Mesenchymal stem cell (in vitro differentiated cells and primary cell): Measurements from ENCODE around the gene PTPN9.
A peak's percentile ranks its signal among the peaks of the same experiment; 100 is the strongest.

Experiments used
- DNase-seq: peaks from one replicate; pipeline ENCODE4 v3.0.0-alpha.2; 2013
- H2AFZ ChIP-seq: one replicate; pipeline ENCODE4 v1.6.1; 2013; ENCODE audit warnings: low read depth, mild to moderate bottlenecking, control low read depth, inconsistent platforms, low read length, moderate library complexity
- H2AK5ac ChIP-seq: 2 replicates; pipeline ENCODE4 v1.6.1; 2013; ENCODE audit warnings: low read length, moderate library complexity, mild to moderate bottlenecking, inconsistent platforms; ENCODE audit not compliant: severe bottlenecking
- H2BK120ac ChIP-seq: one replicate; pipeline ENCODE4 v1.6.1; 2013; ENCODE audit warnings: low read depth, mild to moderate bottlenecking, inconsistent platforms, low read length, moderate library complexity
- H2BK12ac ChIP-seq, 2 experiments: one replicate each; pipeline ENCODE4 v1.6.1; 2013; ENCODE audit warnings: inconsistent platforms in 2 of 2, low read length in 2 of 2, mild to moderate bottlenecking in 2 of 2, moderate library complexity in 2 of 2, control low read depth in 1 of 2
- H2BK15ac ChIP-seq: one replicate; pipeline ENCODE4 v1.6.1; 2013; ENCODE audit warnings: mild to moderate bottlenecking, low read depth, inconsistent platforms; ENCODE audit not compliant: poor library complexity, severe bottlenecking
- H2BK5ac ChIP-seq: 2 replicates; pipeline ENCODE4 v1.6.1; 2013; ENCODE audit warnings: low read depth, mild to moderate bottlenecking, low read length, control low read depth, inconsistent platforms; ENCODE audit not compliant: poor library complexity, severe bottlenecking
- H3K14ac ChIP-seq, 2 experiments: one replicate each; pipeline ENCODE4 v1.6.1; 2013; ENCODE audit warnings: inconsistent platforms in 2 of 2, low read length in 2 of 2, control low read depth in 1 of 2, mild to moderate bottlenecking in 1 of 2, moderate library complexity in 1 of 2
- H3K18ac ChIP-seq, 2 experiments: one replicate each; pipeline ENCODE4 v1.6.1; 2013; ENCODE audit warnings: inconsistent platforms in 2 of 2, low read length in 2 of 2, control low read depth in 1 of 2, low read depth in 1 of 2, mild to moderate bottlenecking in 1 of 2
- H3K23ac ChIP-seq, 2 experiments: one replicate each; pipeline ENCODE4 v1.6.1; 2013; ENCODE audit warnings: inconsistent platforms in 2 of 2, low read length in 2 of 2, mild to moderate bottlenecking in 2 of 2, moderate library complexity in 2 of 2, control low read depth in 1 of 2
- H3K27ac ChIP-seq: 2 replicates; pipeline ENCODE4 v1.5.1; 2013; ENCODE audit warnings: mild to moderate bottlenecking, moderate library complexity, low read length, control low read depth, inconsistent platforms; ENCODE audit not compliant: poor library complexity, severe bottlenecking
- H3K27me3 ChIP-seq, 2 experiments: 2 replicates each; pipeline versions ENCODE4 v1.6.1 to v1.7.0; 2013; ENCODE audit warnings: low read length in 2 of 2, mild to moderate bottlenecking in 2 of 2, moderate library complexity in 2 of 2, control low read depth in 1 of 2, inconsistent platforms in 1 of 2; ENCODE audit not compliant: control insufficient read depth in 1 of 2, insufficient read depth in 1 of 2
- H3K36me3 ChIP-seq, 2 experiments: 2 replicates each; pipeline versions ENCODE4 v1.6.1 to v1.7.0; 2013; ENCODE audit warnings: low read length in 2 of 2, control low read depth in 1 of 2, inconsistent platforms in 1 of 2, low read depth in 1 of 2, mild to moderate bottlenecking in 1 of 2; ENCODE audit not compliant: insufficient read depth in 2 of 2, control insufficient read depth in 1 of 2
- H3K4ac ChIP-seq, 2 experiments: one replicate each; pipeline ENCODE4 v1.6.1; 2013; ENCODE audit warnings: inconsistent platforms in 2 of 2, low read length in 2 of 2, mild to moderate bottlenecking in 2 of 2, moderate library complexity in 2 of 2, control low read depth in 1 of 2, low read depth in 1 of 2
- H3K4me1 ChIP-seq: 2 replicates; pipeline ENCODE4 v1.6.1; 2013; ENCODE audit warnings: low read depth, low read length, control low read depth; ENCODE audit not compliant: control insufficient read depth, insufficient read depth
- H3K4me2 ChIP-seq: 2 replicates; pipeline ENCODE4 v1.6.1; 2013; ENCODE audit warnings: low read length, mild to moderate bottlenecking, inconsistent platforms; ENCODE audit not compliant: poor library complexity, severe bottlenecking
- H3K4me3 ChIP-seq, 2 experiments: 2 replicates each; pipeline versions ENCODE4 v1.5.1 to v1.7.0; 2013; ENCODE audit warnings: low read length in 2 of 2, mild to moderate bottlenecking in 2 of 2, control low read depth in 1 of 2, low read depth in 1 of 2; ENCODE audit not compliant: insufficient read depth in 1 of 2
- H3K79me1 ChIP-seq: replicated peaks from 2 replicates; pipeline ENCODE4 v1.6.1; 2013; ENCODE audit warnings: mild to moderate bottlenecking, control low read depth, low read length, inconsistent platforms; ENCODE audit not compliant: poor library complexity, severe bottlenecking
- H3K9ac ChIP-seq: 2 replicates; pipeline ENCODE4 v1.7.0; 2013; ENCODE audit warnings: mild to moderate bottlenecking, low read length, moderate library complexity
- H3K9me3 ChIP-seq: 2 replicates; pipeline ENCODE4 v1.7.0; 2013; ENCODE audit warnings: mild to moderate bottlenecking, low read length; ENCODE audit not compliant: control insufficient read depth
- H4K8ac ChIP-seq: one replicate; pipeline ENCODE4 v1.6.1; 2013; ENCODE audit warnings: inconsistent platforms, mild to moderate bottlenecking, low read length, moderate library complexity
- H4K91ac ChIP-seq: one replicate; pipeline ENCODE4 v1.6.1; 2013; ENCODE audit warnings: mild to moderate bottlenecking, low read length, inconsistent platforms
- WGBS: methylation state at CpG from one replicate; pipeline ENCODE4 v1.1.7; 2013; ENCODE audit warnings: mixed read lengths; 5-methylcytosine and 5-hydroxymethylcytosine counted together

Gene PTPN9

GRCh38 chr15:75431682-75432081, 147.4 kb downstream of the PTPN9 start:
- Histone ChIP-seq H2AFZ (no peak overlapping the region), H2BK5ac (no peak overlapping the region), H3K18ac (no peak overlapping the region), H3K23ac (no peak overlapping the region), H3K14ac (no peak overlapping the region), H3K27ac (no peak overlapping the region), H3K4me2 (no peak overlapping the region), H3K4ac (no peak overlapping the region), H3K27me3 (no peaks in the 10 kb centered on the region), H2AK5ac (no peak overlapping the region), H3K9me3 (no peaks in the 10 kb centered on the region), H3K4me1 (no peaks in the 10 kb centered on the region), H2BK120ac (no peak overlapping the region), H4K8ac (no peak overlapping the region), H2BK12ac (no peak overlapping the region), H3K9ac (peak overlapping the region; percentile 17), H2BK15ac (no peak overlapping the region), H3K36me3 (peaks cover 29 to 35% of the 10 kb centered on the region in 2 experiments), H3K4me3 (no peak overlapping the region), H3K79me1 (peaks cover 23% of the 10 kb centered on the region), H4K91ac (no peak overlapping the region)
- 44% methylated on average over 1 of the region's 1 CpG for WGBS
- DNase-seq: peak; percentile 30

GRCh38 chr15:75431270-75431669, 147.8 kb downstream of the PTPN9 start:
- Histone ChIP-seq H3K27ac (no peak overlapping the region), H3K4me3 (no peak overlapping the region), H2BK120ac (no peak overlapping the region), H3K9me3 (no peaks in the 10 kb centered on the region), H3K9ac (peak overlapping the region; percentile 17), H3K27me3 (no peaks in the 10 kb centered on the region), H2AK5ac (no peak overlapping the region), H2AFZ (no peak overlapping the region), H3K79me1 (peaks cover 25% of the 10 kb centered on the region), H2BK15ac (no peak overlapping the region), H3K14ac (no peak overlapping the region), H4K91ac (no peak overlapping the region), H2BK12ac (no peak overlapping the region), H3K4ac (no peak overlapping the region), H3K4me1 (no peaks in the 10 kb centered on the region), H3K23ac (no peak overlapping the region), H4K8ac (no peak overlapping the region), H3K4me2 (no peak overlapping the region), H3K36me3 (peaks cover 32 to 39% of the 10 kb centered on the region in 2 experiments), H3K18ac (no peak overlapping the region), H2BK5ac (no peak overlapping the region)
- 100% methylated on average over 2 of the region's 2 CpGs for WGBS
- DNase-seq: no peak

- H3K4me1 ChIP-seq: no peaks in the 10 kb centered on the region
- no peak overlapping the region for H4K91ac ChIP-seq
- no peak overlapping the region for H2BK12ac ChIP-seq
- no peak overlapping the region for H3K27ac ChIP-seq
- no peak overlapping the region for H2BK120ac ChIP-seq
- H3K27me3 ChIP-seq: no peaks in the 10 kb centered on the region
- H2BK15ac ChIP-seq: no peak overlapping the region
- no peak for DNase-seq
- no peak overlapping the region for H3K14ac ChIP-seq
- 100% methylated on average over 6 of the region's 7 CpGs for WGBS
- peaks cover 26 to 44% of the 10 kb centered on the region in 2 experiments for H3K36me3 ChIP-seq
- no peak overlapping the region for H3K4me3 ChIP-seq
- H3K4ac ChIP-seq: no peak overlapping the region
- peaks cover 21% of the 10 kb centered on the region for H3K79me1 ChIP-seq
- H4K8ac ChIP-seq: peak overlapping the region; percentile 72
- H2AFZ ChIP-seq: no peak overlapping the region
- no peak overlapping the region for H2BK5ac ChIP-seq
- no peak overlapping the region for H3K4me2 ChIP-seq
- no peak overlapping the region for H3K18ac ChIP-seq
- no peaks in the 10 kb centered on the region for H3K9me3 ChIP-seq
- no peak overlapping the region for H3K9ac ChIP-seq
- no peak overlapping the region for H3K23ac ChIP-seq
- no peak overlapping the region for H2AK5ac ChIP-seq
These were observed 148.9 kb downstream of the PTPN9 start for GRCh38 chr15:75430259-75430658.

GRCh38 chr15:75428152-75428551, 151.0 kb downstream of the PTPN9 start:
- 97% methylated on average over 2 of the region's 3 CpGs for WGBS
- Histone ChIP-seq H4K8ac (no peak overlapping the region), H3K27me3 (no peaks in the 10 kb centered on the region), H3K14ac (no peak overlapping the region), H2BK15ac (no peak overlapping the region), H3K36me3 (peaks cover 35 to 45% of the 10 kb centered on the region in 2 experiments), H2BK120ac (no peak overlapping the region), H3K4me2 (no peak overlapping the region), H3K9ac (no peak overlapping the region), H3K9me3 (no peaks in the 10 kb centered on the region), H3K27ac (no peak overlapping the region), H3K18ac (no peak overlapping the region), H2AK5ac (no peak overlapping the region), H4K91ac (no peak overlapping the region), H3K4me3 (no peak overlapping the region), H3K4me1 (no peaks in the 10 kb centered on the region), H2BK5ac (no peak overlapping the region), H3K23ac (no peak overlapping the region), H2BK12ac (no peak overlapping the region), H3K79me1 (peaks cover 27% of the 10 kb centered on the region), H2AFZ (no peak overlapping the region), H3K4ac (no peak overlapping the region)
- DNase-seq: no peak
